Measurements from ENCODE around the gene DNAJC1.
A peak's percentile ranks its signal among the peaks of the same experiment; 100 is the strongest.
"Not testable (repeated sequence)": the region's sequence is repeated elsewhere in the genome, so short reads cannot be mapped to it uniquely, and the experiment has no call there.

The DNAJC1 gene

GRCh38 chr10:21721000-21721665 is 282.4 kb downstream of the DNAJC1 start:
- no peak for DNase-seq

DNA sequence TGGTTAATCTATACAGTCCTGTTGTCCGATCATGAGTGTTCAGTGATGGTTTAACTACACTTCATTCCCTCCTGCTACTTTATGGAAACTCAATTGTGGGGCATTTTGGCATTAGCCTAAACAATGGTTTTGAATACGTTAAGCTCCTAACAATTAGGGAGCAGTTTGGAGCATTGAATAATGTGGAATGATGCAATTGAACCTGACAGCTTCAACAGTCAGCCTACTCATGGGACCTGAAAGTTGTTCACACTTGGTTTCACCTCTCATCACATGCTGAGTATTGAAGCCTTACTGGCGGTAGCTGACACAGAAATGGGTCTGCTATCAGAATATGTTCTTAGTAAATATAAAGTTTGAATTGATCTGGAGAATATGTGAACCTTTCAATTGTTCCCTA is 283.4 kb downstream of the DNAJC1 start:
- DNase-seq, result no peak

DNA sequence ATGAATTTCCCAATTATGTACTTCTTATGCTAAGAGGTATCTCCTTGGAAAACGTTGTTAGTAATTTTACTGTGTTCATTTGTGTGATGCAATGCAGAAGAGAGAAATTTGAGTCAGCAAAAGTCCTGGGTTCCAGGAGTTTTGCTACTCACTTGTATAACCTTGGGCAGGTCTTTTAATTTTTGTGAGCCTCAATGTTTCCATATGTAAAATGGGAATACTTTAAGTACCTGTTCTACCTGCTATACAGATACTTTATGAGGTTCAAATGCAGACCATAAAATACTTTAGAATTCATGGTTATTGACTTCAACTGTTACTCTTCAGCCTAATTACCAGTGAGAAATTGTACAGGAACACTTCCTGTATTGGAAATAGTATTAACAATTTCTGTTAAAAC is 284.0 kb downstream of the DNAJC1 start:
- no peak for DNase-seq

- not testable (repeated sequence) for DNase-seq
These were observed 286.0 kb downstream of the DNAJC1 start for GRCh38 chr10:21717437-21718054.

DNA sequence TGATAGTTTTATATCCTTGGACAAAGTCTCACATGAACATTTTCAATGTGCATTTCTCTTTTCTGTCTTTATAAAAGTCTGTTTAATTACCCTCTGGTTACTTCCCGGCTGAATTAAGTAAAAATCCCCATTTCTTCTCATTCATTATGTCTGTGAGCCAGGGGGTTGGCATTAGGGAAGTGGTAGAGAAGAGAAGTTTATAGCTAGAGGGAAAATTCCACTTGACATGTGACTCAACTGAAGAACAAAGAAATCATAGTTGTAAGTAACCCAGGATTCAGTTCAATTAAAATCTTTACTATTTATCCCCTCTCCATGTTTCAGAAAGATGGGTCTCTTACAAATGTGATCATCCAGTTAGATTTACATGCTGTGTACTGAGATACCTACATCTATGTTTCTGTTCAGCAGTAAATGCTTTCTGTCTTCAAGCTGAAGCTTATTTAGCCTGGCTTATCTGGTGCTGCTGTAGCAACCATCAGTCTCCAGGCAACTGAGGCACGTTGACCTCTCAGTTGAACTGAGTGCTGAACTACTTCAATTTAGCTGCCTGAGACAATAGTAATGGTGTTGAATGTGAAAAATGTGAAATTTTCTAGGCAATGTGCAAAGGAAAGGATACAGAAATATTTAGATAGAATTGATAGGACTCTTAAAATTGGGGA is 287.9 kb downstream of the DNAJC1 start:
- peak; percentile 45 to 60 for DNase-seq

DNA sequence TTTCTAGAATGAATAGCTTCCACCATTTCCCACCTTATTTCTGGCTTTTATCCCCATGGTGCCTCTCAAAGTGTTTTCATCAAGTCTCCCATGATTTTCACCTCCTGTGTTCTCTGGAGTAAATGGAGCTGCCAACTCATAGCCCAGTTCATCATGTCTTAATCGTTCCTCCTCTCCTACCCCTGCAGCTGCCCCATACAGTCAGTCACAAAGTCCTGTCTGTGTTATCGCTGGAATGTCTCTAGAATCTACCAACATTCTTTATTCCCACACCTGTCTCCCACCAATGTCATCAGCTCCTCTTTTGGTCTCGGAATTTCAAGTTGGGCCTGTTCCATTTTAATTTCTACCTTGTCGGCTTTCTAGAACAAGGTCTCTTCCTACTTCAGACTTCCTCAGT is 290.6 kb downstream of the DNAJC1 start:
- no peak for DNase-seq

GRCh38 chr10:21707498-21707897 is 296.0 kb downstream of the DNAJC1 start:
- DNase-seq, result no peak
